K562 (cell line): Measurements from ENCODE around the gene WDR62. TPM values are rescaled to one million over a fixed set of nuclear protein-coding genes. Genes with fewer than 3 reads are reported as not detected.

Experiments used
- ATAC-seq: fragments of 200-7000 bp; cut with Tn5 transposase; 3 replicates; pipeline ENCODE4 v1.9.1; 2020; ENCODE audit warnings: moderate library complexity
- BruUV-seq: library from RNA; stranded (reverse); fragments of 400-500 nt; replicated peaks from 2 replicates; lab custom pipeline; 2021; lab: Mats Ljungman, UMichigan
- CTCF ChIA-PET: fragments of 300-600 bp; formaldehyde crosslinking; extraction: SDS; loops from one replicate; lab custom pipeline; 2021; ENCODE audit warnings: low intra/inter-chr PET ratio; lab: Yijun Ruan, JAX
- POLR2A ChIA-PET: fragments of 300-600, 350-650 bp; sonication (Branson Sonifier 250); formaldehyde crosslinking; extraction: SDS; loops from one replicate; lab custom pipeline; 2021; ENCODE audit warnings: antibody characterized with exemption, inconsistent platforms; lab: Yijun Ruan, JAX
- DNase-seq, 4 experiments: peaks; one replicate each; pipeline versions ENCODE4 v3.0.0 to v3.0.0-alpha.2; 2011 to 2018; ENCODE audit warnings: low spot score in 3 of 4, mixed read lengths in 3 of 4; ENCODE audit errors: extremely low read depth in 1 of 4
- FAIRE-seq: peaks from 2 replicates; lab custom pipeline; 2011; peaks lifted over from hg19 to GRCh38; lab: Jason Lieb, UNC
- H2AFZ ChIP-seq: 2 replicates; pipeline ENCODE4 v1.6.0; 2011; ENCODE audit warnings: low read depth, low read length, control low read depth, inconsistent platforms
- H3K27ac ChIP-seq: fragments of 200-600 bp; 3 replicates; pipeline ENCODE4 v1.8.0; 2011; ENCODE audit warnings: low read depth, mild to moderate bottlenecking, control low read depth, inconsistent platforms, low read length, moderate library complexity, mixed read lengths; ENCODE audit errors: extremely low read depth
- H3K27me3 ChIP-seq, 2 experiments: fragments of 300-600 bp in 1 of 2; 2 replicates in 1 of 2; 3 replicates in 1 of 2; pipeline versions ENCODE4 v1.6.0 to v1.8.0; 2011; ENCODE audit warnings: inconsistent platforms in 2 of 2, low read length in 2 of 2, mild to moderate bottlenecking in 1 of 2, mixed read lengths in 1 of 2, moderate library complexity in 1 of 2; ENCODE audit not compliant: control insufficient read depth in 2 of 2, insufficient read depth in 2 of 2
- H3K36me3 ChIP-seq: fragments of 300-600 bp; 3 replicates; pipeline ENCODE4 v1.8.0; 2011; ENCODE audit warnings: mild to moderate bottlenecking, low read length, inconsistent platforms; ENCODE audit not compliant: control insufficient read depth, insufficient read depth
- H3K4me1 ChIP-seq, 2 experiments: fragments of 200-600 bp in 1 of 2; replicated peaks in 1 of 2; 2 replicates in 1 of 2; 3 replicates in 1 of 2; pipeline versions ENCODE4 v1.5.1 to v1.8.0; 2011; ENCODE audit warnings: inconsistent platforms in 2 of 2, low read length in 2 of 2, mild to moderate bottlenecking in 1 of 2, mixed read lengths in 1 of 2, moderate library complexity in 1 of 2; ENCODE audit not compliant: control insufficient read depth in 2 of 2, insufficient read depth in 2 of 2
- H3K4me2 ChIP-seq: 2 replicates; pipeline ENCODE4 v1.6.1; 2011; ENCODE audit warnings: low read length, control low read depth, inconsistent platforms, mixed read lengths; ENCODE audit not compliant: insufficient read depth
- H3K4me3 ChIP-seq: fragments of 200-600 bp; sonication (generic), shearing (Covaris generic); 2 replicates; pipeline ENCODE4 v1.5.1; 2016; ENCODE audit warnings: control low read depth, inconsistent platforms
- H3K79me2 ChIP-seq: fragments of 200-600 bp; 3 replicates; pipeline ENCODE4 v1.8.0; 2011; ENCODE audit warnings: low read length, inconsistent platforms; ENCODE audit not compliant: control insufficient read depth, insufficient read depth
- H3K9ac ChIP-seq, 2 experiments: 2 replicates each; pipeline versions ENCODE4 v1.6.0 to v1.6.1; 2011; ENCODE audit warnings: low read depth in 2 of 2, low read length in 2 of 2, control low read depth in 1 of 2, inconsistent platforms in 1 of 2, mild to moderate bottlenecking in 1 of 2, mixed read lengths in 1 of 2; ENCODE audit not compliant: insufficient read depth in 1 of 2
- H3K9me1 ChIP-seq: one replicate; pipeline ENCODE4 v1.6.0; 2011; ENCODE audit warnings: inconsistent platforms, mild to moderate bottlenecking, low read length, moderate library complexity; ENCODE audit not compliant: control insufficient read depth, insufficient read depth
- H3K9me3 ChIP-seq: replicated peaks from 2 replicates; pipeline ENCODE4 v1.5.1; 2011; ENCODE audit warnings: low read depth, low read length, inconsistent platforms; ENCODE audit not compliant: control insufficient read depth, insufficient read depth
- H4K20me1 ChIP-seq: replicated peaks from 2 replicates; pipeline ENCODE4 v1.6.1; 2011; ENCODE audit warnings: low read length, inconsistent platforms, mixed read lengths; ENCODE audit not compliant: control insufficient read depth, insufficient read depth
- CBFA2T3 ChIP-seq: fragments of 450-650 bp; IDR thresholded peaks from 2 replicates; pipeline ENCODE4 v1.6.1; 2017
- DNMT1 ChIP-seq: fragments of 450-650 bp; IDR thresholded peaks from 2 replicates; pipeline ENCODE4 v1.6.1; 2016; ENCODE audit warnings: antibody characterized with exemption, mild to moderate bottlenecking
- FOXA1 ChIP-seq: fragments of 450-650 bp; IDR thresholded peaks from 2 replicates; pipeline ENCODE4 v1.6.1; 2016; ENCODE audit warnings: mild to moderate bottlenecking, borderline replicate concordance
- MTA2 ChIP-seq: fragments of 450-650 bp; IDR thresholded peaks from 2 replicates; pipeline ENCODE4 v1.6.1; 2016; ENCODE audit warnings: low read depth
- PCBP1 ChIP-seq: fragments of 200-400 bp; formaldehyde crosslinking; IDR thresholded peaks from 2 replicates; pipeline ENCODE4 v1.6.1; 2018; ENCODE audit warnings: mild to moderate bottlenecking, low read depth, low read length; ENCODE audit not compliant: poor library complexity, severe bottlenecking
- POLR3A ChIP-seq: IDR thresholded peaks from 2 replicates; pipeline ENCODE4 v1.6.1; 2011; ENCODE audit warnings: borderline replicate concordance, mild to moderate bottlenecking, moderate library complexity; ENCODE audit not compliant: insufficient read length, insufficient read depth; ENCODE audit errors: extremely low read depth
- REST ChIP-seq, 2 experiments: fragments of 450-650 bp; formaldehyde crosslinking in 1 of 2; IDR thresholded peaks; 2 replicates each; pipeline versions ENCODE4 v1.4.0 to v1.6.1; 2014 to 2020; ENCODE audit warnings: mild to moderate bottlenecking in 2 of 2, borderline replicate concordance in 1 of 2, low read depth in 1 of 2
- SAFB ChIP-seq: fragments of 200-400 bp; formaldehyde crosslinking; IDR thresholded peaks from 2 replicates; pipeline ENCODE4 v1.6.1; 2017; ENCODE audit warnings: low read depth, low read length, borderline replicate concordance
- ZFP30 ChIP-seq: fragments of 250-450 bp; sonication (Bioruptor Pico); IDR thresholded peaks from 2 replicates; pipeline ENCODE4 v1.8.0; 2022; ENCODE audit warnings: moderate library complexity, mild to moderate bottlenecking, inconsistent platforms, borderline replicate concordance
- ZNF133 ChIP-seq: fragments of 250-450 bp; sonication (Bioruptor Pico); IDR thresholded peaks from 2 replicates; pipeline ENCODE4 v1.4.0; 2020; ENCODE audit warnings: mild to moderate bottlenecking
- ZNF23 ChIP-seq: fragments of 250-450 bp; sonication (Bioruptor Pico); IDR thresholded peaks from 2 replicates; pipeline ENCODE4 v1.4.0; 2020; ENCODE audit warnings: mild to moderate bottlenecking
- ZNF507 ChIP-seq: conservative IDR thresholded peaks from 2 replicates; pipeline ENCODE4 v1.6.1; 2017; ENCODE audit warnings: missing genetic modification characterization, missing compliant biosample characterization
- WGBS: fragments of 100-300 bp; shearing (Covaris generic); methylation state at CpG from one replicate; pipeline ENCODE4 v1.1.6; 2016; ENCODE audit warnings: low coverage, mixed read lengths; ENCODE audit not compliant: insufficient coverage; ENCODE audit errors: missing lambda C conversion rate; 5-methylcytosine and 5-hydroxymethylcytosine counted together
- in situ Hi-C: fragments of 300-500 bp; cut with MboI; formaldehyde crosslinking; loops from 4 replicates; pipeline ENCODE4 v1.15.0; 2018; ENCODE audit warnings: inconsistent platforms, mixed read lengths
- intact Hi-C: fragments of 100-400 bp; cut with micrococcal nuclease; formaldehyde crosslinking; loops from 2 replicates; pipeline ENCODE4 v1.14.2; 2022
- polyA plus RNA-seq, 8 experiments: library from polyadenylated mRNA; depleted of rRNA in 4 of 8; stranded (reverse) in 5 of 8; unstranded in 3 of 8; fragments of >200 nt; fragmentation: Nextera tagmentation in 2 of 8; fragmentation: Illumina TruSeq in 1 of 8; extraction: Ambion mirVana in 2 of 8; extraction: Trizol in 1 of 8; gene quantifications; 2 replicates each; pipeline versions ENCODE4 v1.2.1 to v1.2.3, GENCODE V29; 2011 to 2014; ENCODE audit warnings: inconsistent platforms in 1 of 8, missing spikeins in 1 of 8
- total RNA-seq, 7 experiments: library from RNA; depleted of rRNA in 6 of 7; stranded (reverse); fragments of >200 nt in 6 of 7; fragmentation: Illumina TruSeq in 2 of 7; extraction: Trizol in 2 of 7; gene quantifications; 2 replicates each; pipeline versions ENCODE4 v1.2.1 to v1.2.3, GENCODE V29; 2011 to 2021; ENCODE audit warnings: low replicate concordance in 1 of 7
- TF ChIP-seq, protein P1 (sequence below): fragments of 200-800 bp; sonication (Bioruptor generic); IDR thresholded peaks from 2 replicates; pipeline ENCODE4 v1.6.1; 2017; ENCODE audit warnings: missing genetic modification characterization, missing compliant biosample characterization

The WDR62 gene
- total and polyA plus RNA-seq, 9 of the 15 experiments (the other 6 are each of a cell fraction or from before 2014, with no cell fraction given) = 0.35 to 32.8 (median 14.4) TPM

DNA sequence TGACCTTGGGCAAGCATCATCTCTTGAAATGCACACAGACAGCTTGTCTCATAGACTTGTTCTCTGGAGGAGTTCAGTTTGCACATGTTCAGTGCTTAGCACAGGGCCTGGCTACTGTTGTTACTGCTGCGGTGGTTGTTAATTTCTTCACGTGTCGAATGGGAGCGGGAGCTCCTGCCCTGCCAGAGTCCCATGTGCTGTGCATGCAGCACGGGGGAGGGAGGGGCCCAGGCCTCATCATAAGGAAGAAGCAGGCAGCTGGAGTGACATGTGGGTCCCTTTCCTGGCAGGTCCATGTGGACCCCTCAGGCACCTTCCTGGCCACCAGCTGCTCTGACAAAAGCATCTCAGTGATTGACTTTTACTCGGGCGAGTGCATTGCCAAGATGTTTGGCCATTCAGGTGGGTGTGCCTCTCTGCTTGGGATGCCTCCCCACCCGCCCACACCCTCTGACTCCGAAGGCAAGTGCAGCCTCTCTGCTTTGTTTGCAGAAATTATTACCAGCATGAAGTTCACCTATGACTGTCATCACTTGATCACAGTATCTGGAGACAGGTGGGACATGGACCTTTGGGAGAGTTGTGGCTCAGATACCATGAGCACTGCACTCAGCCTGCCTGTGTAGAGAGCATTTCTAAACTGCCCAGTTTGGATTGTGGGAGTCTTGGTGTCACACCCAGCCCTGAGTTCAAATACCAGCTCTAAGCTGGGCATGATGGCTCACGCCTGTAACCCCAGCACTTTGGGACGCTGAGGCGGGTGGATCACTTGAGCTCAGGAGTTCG is 36.4 kb downstream of the WDR62 start:
- Histone ChIP-seq H3K4me3 (no peak overlapping the region), H3K4me1 (no peaks in the 10 kb centered on the region), H3K27ac (no peak overlapping the region), H3K9me1 (peaks cover 2% of the 10 kb centered on the region), H3K27me3 (no peaks in the 10 kb centered on the region), H3K36me3 (peaks cover 86% of the 10 kb centered on the region; the same call in 2 of the 3 replicates), H2AFZ (no peak overlapping the region), H4K20me1 (no peaks in the 10 kb centered on the region), H3K9me3 (no peaks in the 10 kb centered on the region), H3K79me2 (no peaks in the 10 kb centered on the region), H3K4me2 (no peak overlapping the region), H3K9ac (no peak overlapping the region)
- CTCF ChIA-PET = no interaction called here
- intact Hi-C loops = no loop called here
- FAIRE-seq (no peak), ATAC-seq (no peak), DNase-seq (no peak)
- in situ Hi-C loops = no loop called here
- 89% methylated on average over 10 of the region's 13 CpGs for WGBS
- TF ChIP-seq ZFP30 (CRISPR knock-in tag) = no peak
- TF ChIP-seq FOXA1 = no peak
- TF ChIP-seq ZNF507 (tag) = no peak
- no peak for TF ChIP-seq CBFA2T3
- no peak for TF ChIP-seq PCBP1
- TF ChIP-seq REST (IDR thresholded peaks at IDR 0.05; ENCODE audit: borderline replicate concordance) = no peak
- no peak for TF ChIP-seq REST (CRISPR knock-in tag; IDR thresholded peaks at IDR 0.05; ENCODE audit: low read depth)
- no peak for TF ChIP-seq ZNF133 (CRISPR knock-in tag)
- TF ChIP-seq SAFB = no peak
- TF ChIP-seq POLR3A = no peak
- no peak for TF ChIP-seq MTA2
- TF ChIP-seq, protein P1, sequence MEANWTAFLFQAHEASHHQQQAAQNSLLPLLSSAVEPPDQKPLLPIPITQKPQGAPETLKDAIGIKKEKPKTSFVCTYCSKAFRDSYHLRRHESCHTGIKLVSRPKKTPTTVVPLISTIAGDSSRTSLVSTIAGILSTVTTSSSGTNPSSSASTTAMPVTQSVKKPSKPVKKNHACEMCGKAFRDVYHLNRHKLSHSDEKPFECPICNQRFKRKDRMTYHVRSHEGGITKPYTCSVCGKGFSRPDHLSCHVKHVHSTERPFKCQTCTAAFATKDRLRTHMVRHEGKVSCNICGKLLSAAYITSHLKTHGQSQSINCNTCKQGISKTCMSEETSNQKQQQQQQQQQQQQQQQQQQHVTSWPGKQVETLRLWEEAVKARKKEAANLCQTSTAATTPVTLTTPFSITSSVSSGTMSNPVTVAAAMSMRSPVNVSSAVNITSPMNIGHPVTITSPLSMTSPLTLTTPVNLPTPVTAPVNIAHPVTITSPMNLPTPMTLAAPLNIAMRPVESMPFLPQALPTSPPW (CRISPR knock-in tag) = no peak
- TF ChIP-seq ZNF23 (CRISPR knock-in tag) = no peak
- TF ChIP-seq DNMT1 = no peak
- POLR2A ChIA-PET = interaction anchor here (0.5 to 0.8 kb wide), 3 partner anchors 9 to 11 kb away, joined by 3 read pairs; no protein-coding TSS in a partner anchor
- BruUV-seq = no TSS peak
